22Rv1 (cell line): ENCODE results near the gene TMSB4X.

Source experiments
- CTCF ChIP-seq: fragments of 450-650 bp; IDR thresholded peaks from 2 replicates; pipeline ENCODE4 v1.5.1; 2017; ENCODE audit warnings: mild to moderate bottlenecking
- ZFX ChIP-seq: fragments of 450-650 bp; IDR thresholded peaks from 2 replicates; pipeline ENCODE4 v1.6.1; 2017; ENCODE audit warnings: antibody characterized with exemption, borderline replicate concordance

- TF ChIP-seq CTCF (no peak), ZFX (no peak)
Observed at GRCh38 chrX:12951595-12951975, 23.3 kb upstream of the TMSB4X start.
